ENCODE data around the gene COA1. TPM values are rescaled to one million over a fixed set of nuclear protein-coding genes. Genes with fewer than 3 reads are reported as not detected.

The COA1 gene
- total RNA-seq, 4 donors from 2014 or later = 25.9 to 36.0 (median 31.1) TPM

DNA sequence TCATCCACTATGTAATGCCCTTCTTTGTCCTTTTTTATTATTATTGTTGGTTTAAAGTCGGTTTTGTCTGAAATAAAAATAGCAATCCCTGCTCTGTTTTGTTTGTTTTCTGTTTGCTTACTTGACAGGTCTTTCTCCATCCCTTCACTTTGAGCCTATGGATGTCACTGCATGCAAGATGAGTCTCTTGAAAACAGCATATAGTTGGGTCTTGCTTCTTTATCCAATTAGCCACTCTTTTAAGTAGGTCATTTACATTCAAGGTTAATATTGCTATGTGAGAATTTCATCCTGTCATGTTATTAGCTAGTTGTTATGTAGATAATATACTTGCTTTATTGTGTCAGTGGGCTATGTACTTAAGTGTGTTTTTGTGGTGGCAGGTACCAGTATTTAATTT, 25.8 kb downstream of the COA1 start:
- 93 to 100% methylated on average over 1 of the region's 1 CpG for WGBS, 2 donors
- intact Hi-C loops (cut with DNase I; ENCODE audit: low total_unique reads) = no loop called here
- no peak overlapping the region for H3K4me3 ChIP-seq (ENCODE audit: low read depth, poor library complexity, severe bottlenecking)
- TF ChIP-seq, protein P1, sequence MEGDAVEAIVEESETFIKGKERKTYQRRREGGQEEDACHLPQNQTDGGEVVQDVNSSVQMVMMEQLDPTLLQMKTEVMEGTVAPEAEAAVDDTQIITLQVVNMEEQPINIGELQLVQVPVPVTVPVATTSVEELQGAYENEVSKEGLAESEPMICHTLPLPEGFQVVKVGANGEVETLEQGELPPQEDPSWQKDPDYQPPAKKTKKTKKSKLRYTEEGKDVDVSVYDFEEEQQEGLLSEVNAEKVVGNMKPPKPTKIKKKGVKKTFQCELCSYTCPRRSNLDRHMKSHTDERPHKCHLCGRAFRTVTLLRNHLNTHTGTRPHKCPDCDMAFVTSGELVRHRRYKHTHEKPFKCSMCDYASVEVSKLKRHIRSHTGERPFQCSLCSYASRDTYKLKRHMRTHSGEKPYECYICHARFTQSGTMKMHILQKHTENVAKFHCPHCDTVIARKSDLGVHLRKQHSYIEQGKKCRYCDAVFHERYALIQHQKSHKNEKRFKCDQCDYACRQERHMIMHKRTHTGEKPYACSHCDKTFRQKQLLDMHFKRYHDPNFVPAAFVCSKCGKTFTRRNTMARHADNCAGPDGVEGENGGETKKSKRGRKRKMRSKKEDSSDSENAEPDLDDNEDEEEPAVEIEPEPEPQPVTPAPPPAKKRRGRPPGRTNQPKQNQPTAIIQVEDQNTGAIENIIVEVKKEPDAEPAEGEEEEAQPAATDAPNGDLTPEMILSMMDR (IDR thresholded peaks at IDR 0.05) = no peak
- TF ChIP-seq POLR2A (IDR thresholded peaks at IDR 0.05) = no peak
- no peak for DNase-seq (ENCODE audit: low spot score in 2 of 2)

DNA sequence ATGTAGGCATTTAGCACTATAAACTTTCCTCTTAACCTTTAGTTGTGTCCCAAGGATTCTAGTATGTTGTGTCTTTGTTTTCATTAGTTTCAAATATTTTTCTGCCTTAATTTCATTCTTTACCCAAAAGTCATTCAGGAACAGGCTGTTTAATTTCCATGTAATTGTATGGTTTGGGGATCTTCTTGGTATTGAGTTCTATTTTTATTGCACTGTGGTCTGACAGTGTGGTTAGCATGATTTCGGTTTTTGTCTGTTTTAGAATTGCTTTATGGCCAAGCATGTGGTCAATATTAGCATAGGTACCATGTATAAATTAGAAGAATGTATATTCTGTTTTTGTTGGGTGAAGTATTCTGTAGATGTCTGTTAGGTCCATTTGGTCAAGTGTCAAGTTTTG, 26.3 kb downstream of the COA1 start:
- WGBS, 2 donors = 65 to 80% methylated on average over 1 of the region's 1 CpG
- no peak overlapping the region for H3K4me3 ChIP-seq (ENCODE audit: low read depth, poor library complexity, severe bottlenecking)
- DNase-seq (ENCODE audit: low spot score in 2 of 2) = no peak
- no peak for TF ChIP-seq POLR2A (IDR thresholded peaks at IDR 0.05)
- TF ChIP-seq, protein P1 (IDR thresholded peaks at IDR 0.05) = no peak
- intact Hi-C loops (cut with DNase I; ENCODE audit: low total_unique reads) = no loop called here

GRCh38 chr7:43701929-43702328, 27.4 kb downstream of the COA1 start:
- intact Hi-C loops (cut with DNase I; ENCODE audit: low total_unique reads) = loop anchor here (2.0 kb wide), 1 partner anchor 119 kb away; the partner anchor contains the start of gene STK17A
- H3K4me3 ChIP-seq (ENCODE audit: low read depth, poor library complexity, severe bottlenecking) = no peak overlapping the region
- TF ChIP-seq POLR2A (IDR thresholded peaks at IDR 0.05) = no peak
- TF ChIP-seq, protein P1 (IDR thresholded peaks at IDR 0.05) = no peak
- no peak for DNase-seq (ENCODE audit: low spot score in 2 of 2)
- 80 to 84% methylated on average over 3 of the region's 3 CpGs for WGBS, 2 donors

- intact Hi-C loops (cut with DNase I; ENCODE audit: low total_unique reads) = loop anchor here (2.0 kb wide), 1 partner anchor 119 kb away; the partner anchor contains the start of gene STK17A
- no peak overlapping the region for H3K4me3 ChIP-seq (ENCODE audit: low read depth, poor library complexity, severe bottlenecking)
- TF ChIP-seq, protein P1 (IDR thresholded peaks at IDR 0.05) = no peak
- no peak for TF ChIP-seq POLR2A (IDR thresholded peaks at IDR 0.05)
- DNase-seq (ENCODE audit: low spot score in 2 of 2) = no peak
Measured at GRCh38 chr7:43701500-43701854, 27.8 kb downstream of the COA1 start.

GRCh38 chr7:43700646-43701499, 28.4 kb downstream of the COA1 start:
- intact Hi-C loops (cut with DNase I; ENCODE audit: low total_unique reads) = loop anchor here (2.0 kb wide), 1 partner anchor 118 kb away; the partner anchor contains the start of gene STK17A
- TF ChIP-seq POLR2A (IDR thresholded peaks at IDR 0.05) = no peak
- TF ChIP-seq, protein P1 (IDR thresholded peaks at IDR 0.05) = no peak
- DNase-seq (ENCODE audit: low spot score in 2 of 2) = no peak
- WGBS, 2 donors = 34 to 46% methylated on average over 2 of the region's 2 CpGs
- H3K4me3 ChIP-seq (ENCODE audit: low read depth, poor library complexity, severe bottlenecking) = no peak overlapping the region

Measured in lower leg skin (tissue), 4 donors.